A549 (cell line): ENCODE results near the gene KANSL3. TPM values are rescaled to one million over a fixed set of nuclear protein-coding genes. Genes with fewer than 3 reads are reported as not detected.

Experiments used
- ATAC-seq, 2 experiments: fragments of 200-7000 bp in 1 of 2; fragments of >200 bp in 1 of 2; cut with Nextera tagmentation in 1 of 2; cut with Tn5 transposase in 1 of 2; 3 replicates each; pipeline versions ENCODE4 v1.8.0 to v1.9.1; 2018 to 2020; ENCODE audit warnings: mild to moderate bottlenecking in 1 of 2, moderate library complexity in 1 of 2
- CTCF ChIA-PET: fragments of 300-600 bp; sonication (Branson Sonifier 250); formaldehyde crosslinking; extraction: SDS; loops from one replicate; lab custom pipeline; 2021; ENCODE audit warnings: antibody characterized with exemption, inconsistent platforms; lab: Yijun Ruan, JAX
- POLR2A ChIA-PET: fragments of 350-600 bp; formaldehyde crosslinking; extraction: SDS; loops from one replicate; lab custom pipeline; 2021; ENCODE audit warnings: antibody characterized with exemption, inconsistent platforms; lab: Yijun Ruan, JAX
- DNase-seq, 2 experiments: peaks; one replicate each; pipeline versions ENCODE4 v3.0.0 to v3.0.0-alpha.2; 2011 to 2016; ENCODE audit warnings: low read depth in 1 of 2, low spot score in 1 of 2
- FAIRE-seq: peaks from 2 replicates; lab custom pipeline; 2011; peaks lifted over from hg19 to GRCh38; lab: Jason Lieb, UNC
- H3K27ac ChIP-seq, 2 experiments: fragments of >200 bp; sonication (Bioruptor Twin); formaldehyde crosslinking; 3 replicates each; pipeline ENCODE4 v1.5.1; 2016 to 2017
- H3K4me1 ChIP-seq: fragments of >200 bp; sonication (Bioruptor Twin); formaldehyde crosslinking; 3 replicates; pipeline ENCODE4 v1.6.1; 2016
- H3K4me2 ChIP-seq: fragments of >200 bp; sonication (Bioruptor Twin); formaldehyde crosslinking; 3 replicates; pipeline ENCODE4 v1.6.1; 2016
- H3K4me3 ChIP-seq: fragments of >200 bp; sonication (Bioruptor Twin); formaldehyde crosslinking; 3 replicates; pipeline ENCODE4 v1.5.1; 2016
- H3K9me3 ChIP-seq: fragments of >200 bp; sonication (Bioruptor Twin); formaldehyde crosslinking; 3 replicates; pipeline ENCODE4 v1.6.1; 2016
- BCL3 ChIP-seq: fragments of >200 bp; sonication (Bioruptor Twin); formaldehyde crosslinking; IDR thresholded peaks from 3 replicates; pipeline ENCODE4 v1.6.1; 2016
- BHLHE40 ChIP-seq: IDR thresholded peaks from 2 replicates; pipeline ENCODE4 v1.6.1; 2012; ENCODE audit warnings: low read depth, low read length, inconsistent platforms
- CBX2 ChIP-seq: fragments of 200-600 bp; sonication (generic); IDR thresholded peaks from 2 replicates; pipeline ENCODE4 v1.6.1; 2016; ENCODE audit warnings: low read depth, mild to moderate bottlenecking, borderline replicate concordance
- CEBPB ChIP-seq, 2 experiments: fragments of >200 bp in 1 of 2; sonication (Bioruptor Twin) in 1 of 2; formaldehyde crosslinking in 1 of 2; IDR thresholded peaks; 2 replicates each; pipeline ENCODE4 v1.6.1; 2012 to 2016
- CHD2 ChIP-seq: fragments of 150-350 bp; IDR thresholded peaks from 2 replicates; pipeline ENCODE4 v1.6.1; 2014; ENCODE audit warnings: low read length; ENCODE audit not compliant: partially characterized antibody
- EHMT2 ChIP-seq: fragments of 200-600 bp; sonication (generic); IDR thresholded peaks from 2 replicates; pipeline ENCODE4 v1.6.1; 2016; ENCODE audit warnings: antibody characterized with exemption, low read depth, mild to moderate bottlenecking, moderate library complexity
- EP300 ChIP-seq, 2 experiments: fragments of >200 bp; sonication (Bioruptor Twin); formaldehyde crosslinking; IDR thresholded peaks; 2 replicates in 1 of 2; 3 replicates in 1 of 2; pipeline ENCODE4 v1.6.1; 2016 to 2017
- ESRRA ChIP-seq: fragments of 150-350 bp; IDR thresholded peaks from 2 replicates; pipeline ENCODE4 v1.6.1; 2014; ENCODE audit warnings: mild to moderate bottlenecking, low read length, borderline replicate concordance
- FOSL2 ChIP-seq, 2 experiments: fragments of 450-650 bp in 1 of 2; fragments of >200 bp in 1 of 2; sonication (Bioruptor Twin) in 1 of 2; formaldehyde crosslinking; IDR thresholded peaks; 2 replicates each; pipeline versions ENCODE4 v1.5.0 to v1.6.1; 2016 to 2020; ENCODE audit warnings: mild to moderate bottlenecking in 1 of 2, moderate library complexity in 1 of 2
- FOXS1 ChIP-seq: fragments of 250-450 bp; sonication (Bioruptor Pico); IDR thresholded peaks from 2 replicates; pipeline ENCODE4 v1.5.0; 2020; ENCODE audit warnings: mild to moderate bottlenecking, moderate library complexity
- GATA3 ChIP-seq: IDR thresholded peaks from 2 replicates; pipeline ENCODE4 v1.6.1; 2012; ENCODE audit warnings: borderline replicate concordance
- HEYL ChIP-seq: fragments of 250-450 bp; sonication (Bioruptor Pico); IDR thresholded peaks from 2 replicates; pipeline ENCODE4 v1.8.0; 2021; ENCODE audit warnings: mild to moderate bottlenecking, moderate library complexity
- HOXA7 ChIP-seq: fragments of 250-450 bp; sonication (Bioruptor Pico); IDR thresholded peaks from 2 replicates; pipeline ENCODE4 v1.5.0; 2020; ENCODE audit warnings: mild to moderate bottlenecking, moderate library complexity
- JUN ChIP-seq, 2 experiments: fragments of >200 bp; sonication (Bioruptor Twin); formaldehyde crosslinking; IDR thresholded peaks; 2 replicates in 1 of 2; 3 replicates in 1 of 2; pipeline ENCODE4 v1.6.1; 2016 to 2017
- JUNB ChIP-seq: fragments of >200 bp; sonication (Bioruptor Twin); formaldehyde crosslinking; IDR thresholded peaks from 2 replicates; pipeline ENCODE4 v1.6.1; 2016
- KDM1A ChIP-seq: fragments of 200-600 bp; sonication (generic); IDR thresholded peaks from 2 replicates; pipeline ENCODE4 v1.6.1; 2016; ENCODE audit warnings: low read depth, mild to moderate bottlenecking
- MAFK ChIP-seq: fragments of 450-650 bp; IDR thresholded peaks from 2 replicates; pipeline ENCODE4 v1.6.1; 2014; ENCODE audit not compliant: partially characterized antibody
- NFE2L2 ChIP-seq: fragments of 150-350 bp; conservative IDR thresholded peaks from 2 replicates; pipeline ENCODE4 v1.6.1; 2014; ENCODE audit warnings: low read length
- PHF8 ChIP-seq: fragments of 200-600 bp; sonication (generic); IDR thresholded peaks from 2 replicates; pipeline ENCODE4 v1.6.1; 2016; ENCODE audit warnings: low read depth, mild to moderate bottlenecking, antibody characterized with exemption, moderate library complexity, borderline replicate concordance
- POLR2A ChIP-seq: IDR thresholded peaks from 2 replicates; pipeline ENCODE4 v1.6.1; 2012; ENCODE audit warnings: mild to moderate bottlenecking, low read length
- RARB ChIP-seq: fragments of 250-450 bp; sonication (Bioruptor Pico); IDR thresholded peaks from 2 replicates; pipeline ENCODE4 v1.8.0; 2021; ENCODE audit warnings: mild to moderate bottlenecking, moderate library complexity
- REST ChIP-seq: fragments of 200-600 bp; sonication (generic); IDR thresholded peaks from 2 replicates; pipeline ENCODE4 v1.6.1; 2016; ENCODE audit warnings: antibody characterized with exemption, mild to moderate bottlenecking, moderate library complexity
- SMC3 ChIP-seq: fragments of >200 bp; sonication (Bioruptor Twin); formaldehyde crosslinking; IDR thresholded peaks from 3 replicates; pipeline ENCODE4 v1.6.1; 2018; ENCODE audit warnings: inconsistent platforms
- ZNF302 ChIP-seq: fragments of 250-450 bp; sonication (Bioruptor Pico); IDR thresholded peaks from 2 replicates; pipeline ENCODE4 v1.9.0; 2021; ENCODE audit warnings: inconsistent platforms, mild to moderate bottlenecking, moderate library complexity
- WGBS: methylation state at CpG from one replicate; pipeline ENCODE4 v1.1.6; 2017; ENCODE audit errors: missing lambda C conversion rate; 5-methylcytosine and 5-hydroxymethylcytosine counted together
- polyA plus RNA-seq, 4 experiments: library from polyadenylated mRNA; depleted of rRNA in 3 of 4; stranded (reverse); fragments of >200 nt; fragmentation: RNase III in 1 of 4; extraction: RNeasy Plus Mini Kit Qiagen cat#74134 plus additional on column Dnase treatment in 1 of 4; gene quantifications; 2 replicates in 3 of 4; 3 replicates in 1 of 4; pipeline ENCODE4 v1.2.3, GENCODE V29; 2011 to 2017
- TF ChIP-seq, protein P1 (sequence below): fragments of 150-350 bp; IDR thresholded peaks from 2 replicates; pipeline ENCODE4 v1.6.1; 2014; ENCODE audit warnings: low read depth, mild to moderate bottlenecking, low read length

The KANSL3 gene
- polyA plus RNA-seq, 2 of the 4 experiments (the other 2 are of a cell fraction), result 23.0 to 25.2 TPM

DNA sequence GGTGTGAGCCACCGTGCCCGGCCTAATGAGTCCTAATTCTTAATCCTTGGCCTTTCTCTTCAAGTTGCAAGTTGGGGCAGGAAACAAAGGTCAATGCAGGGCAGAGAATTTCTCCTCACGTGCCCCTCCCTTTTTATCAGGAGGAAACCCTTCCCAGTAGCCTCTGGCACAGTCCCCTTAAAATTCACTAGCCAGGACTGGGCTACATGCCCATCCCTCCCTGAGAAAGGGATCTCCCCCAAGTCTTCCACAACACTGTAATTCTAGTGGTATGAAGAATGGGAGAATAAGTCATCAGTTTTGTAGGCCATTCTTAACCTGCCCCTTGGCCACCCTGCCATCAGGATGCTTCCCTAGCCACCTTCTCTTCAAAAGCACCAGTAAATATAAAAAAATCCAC lies 59.4 kb downstream of the KANSL3 start:
- ATAC-seq, result no peak
- DNase-seq, result no peak
- ChIA-PET POLR2A (no interaction called here), CTCF (interaction anchor here (1.7 to 9.7 kb wide), 3 partner anchors 15 to 185 kb away, joined by 6 to 113 read pairs (median 14); no protein-coding TSS in a partner anchor)
- Histone ChIP-seq H3K27ac (no peak overlapping the region), H3K4me1 (no peaks in the 10 kb centered on the region), H3K9me3 (no peaks in the 10 kb centered on the region), H3K4me2 (no peak overlapping the region), H3K4me3 (no peak overlapping the region)
- no peak for TF ChIP-seq EP300 (IDR thresholded peaks at IDR 0.05)
- TF ChIP-seq POLR2A, result no peak
- TF ChIP-seq EHMT2, result no peak
- no peak for TF ChIP-seq FOXS1 (CRISPR knock-in tag)
- no peak for TF ChIP-seq KDM1A
- TF ChIP-seq, protein P1, sequence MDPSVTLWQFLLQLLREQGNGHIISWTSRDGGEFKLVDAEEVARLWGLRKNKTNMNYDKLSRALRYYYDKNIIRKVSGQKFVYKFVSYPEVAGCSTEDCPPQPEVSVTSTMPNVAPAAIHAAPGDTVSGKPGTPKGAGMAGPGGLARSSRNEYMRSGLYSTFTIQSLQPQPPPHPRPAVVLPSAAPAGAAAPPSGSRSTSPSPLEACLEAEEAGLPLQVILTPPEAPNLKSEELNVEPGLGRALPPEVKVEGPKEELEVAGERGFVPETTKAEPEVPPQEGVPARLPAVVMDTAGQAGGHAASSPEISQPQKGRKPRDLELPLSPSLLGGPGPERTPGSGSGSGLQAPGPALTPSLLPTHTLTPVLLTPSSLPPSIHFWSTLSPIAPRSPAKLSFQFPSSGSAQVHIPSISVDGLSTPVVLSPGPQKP, result no peak
- FAIRE-seq, result no peak
- WGBS, result 67% methylated on average over 3 of the region's 3 CpGs

- H3K4me1 ChIP-seq, result no peaks in the 10 kb centered on the region
- H3K9me3 ChIP-seq, result no peaks in the 10 kb centered on the region
- ATAC-seq (no peak), FAIRE-seq (no peak), DNase-seq (no peak)
- TF ChIP-seq POLR2A, result no peak
- 65% methylated on average over 5 of the region's 5 CpGs for WGBS
- CTCF ChIA-PET, result interaction anchor here (0.6 to 9.7 kb wide), 2 partner anchors 24 to 284 kb away, joined by 3 to 113 read pairs; no protein-coding TSS in a partner anchor
- H3K4me3 ChIP-seq, result no peak overlapping the region
- no peak overlapping the region for H3K4me2 ChIP-seq
- H3K27ac ChIP-seq, result no peak overlapping the region
- POLR2A ChIA-PET, result no interaction called here
Measured at GRCh38 chr2:96577501-96577900, 60.6 kb downstream of the KANSL3 start.

- Histone ChIP-seq H3K9me3 (no peaks in the 10 kb centered on the region), H3K4me3 (no peak overlapping the region)
- WGBS, result 69% methylated on average over 1 of the region's 1 CpG
- peak; percentile 38 for TF ChIP-seq MAFK
- no peak for TF ChIP-seq POLR2A
- TF ChIP-seq JUNB, result no peak
- TF ChIP-seq CEBPB (IDR thresholded peaks at IDR 0.05), result no peak
- TF ChIP-seq SMC3, result no peak
- no peak for TF ChIP-seq BCL3
- TF ChIP-seq PHF8, result no peak
- TF ChIP-seq, all 56 proteins: peak for 1
- H3K4me2 ChIP-seq, result no peak overlapping the region
- FAIRE-seq (no peak), ATAC-seq (no peak), DNase-seq (no peak)
- ChIA-PET POLR2A (interaction anchor here (0.6 to 1.0 kb wide), 2 partner anchors 19 to 185 kb away, joined by 3 to 4 read pairs; partner anchors contain the start of gene CNNM4), CTCF (interaction anchor here (1.7 to 9.7 kb wide), 2 partner anchors 17 to 23 kb away, joined by 6 to 113 read pairs; no protein-coding TSS in a partner anchor)
- H3K27ac ChIP-seq, result no peak overlapping the region
- H3K4me1 ChIP-seq, result no peaks in the 10 kb centered on the region
Measured at GRCh38 chr2:96575785-96576456, 62.2 kb downstream of the KANSL3 start.

GRCh38 chr2:96574364-96574763 lies 63.7 kb downstream of the KANSL3 start:
- ChIA-PET CTCF (interaction anchor here (1.7 to 9.7 kb wide), 2 partner anchors 19 to 21 kb away, joined by 6 to 113 read pairs; no protein-coding TSS in a partner anchor), POLR2A (no interaction called here)
- FAIRE-seq (no peak), ATAC-seq (0 out of 6 replicates have a peak, but pooled peaks of 1 of the 2 experiments have one; percentile 34), DNase-seq (no peak)
- H3K9me3 ChIP-seq, result no peaks in the 10 kb centered on the region
- no peaks in the 10 kb centered on the region for H3K4me1 ChIP-seq
- H3K4me3 ChIP-seq, result no peak overlapping the region
- no peak overlapping the region for H3K4me2 ChIP-seq
- no peak overlapping the region for H3K27ac ChIP-seq
- 93% methylated on average over 2 of the region's 2 CpGs for WGBS
- TF ChIP-seq FOSL2 (IDR thresholded peaks at IDR 0.05) (no peak), FOSL2 (CRISPR knock-in tag; IDR thresholded peaks at IDR 0.05) (no peak), HOXA7 (CRISPR knock-in tag) (no peak), NFE2L2 (no peak), KDM1A (no peak), JUN (IDR thresholded peaks at IDR 0.05) (no peak), REST (no peak), ZNF302 (CRISPR knock-in tag) (no peak), POLR2A (no peak), BHLHE40 (no peak), JUNB (no peak), HEYL (CRISPR knock-in tag) (no peak), CBX2 (no peak), GATA3 (no peak), RARB (CRISPR knock-in tag) (no peak), CHD2 (no peak), ESRRA (no peak)
